Measurements from ENCODE around the gene SAT1.

SAT1 gene

DNA sequence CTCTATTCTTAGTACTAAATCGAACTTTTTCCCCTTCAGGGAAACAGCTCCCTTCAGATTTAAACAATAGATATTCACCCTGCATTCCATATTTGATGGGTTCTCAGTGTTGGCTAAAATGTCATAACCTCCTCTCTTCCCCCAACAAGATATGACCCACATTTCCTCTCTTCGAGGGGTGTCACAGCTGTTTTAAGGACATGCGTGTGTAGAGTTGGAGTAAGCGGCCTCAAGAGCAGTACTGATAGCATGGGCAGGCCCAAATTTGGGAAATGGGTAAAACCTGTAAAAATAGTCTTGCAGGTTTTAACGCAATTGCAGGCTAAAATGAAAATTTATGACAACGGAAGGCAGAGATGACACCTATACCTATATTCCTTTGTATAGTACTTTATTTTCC is 28.7 kb downstream of the SAT1 start:
- H3K9me3 ChIP-seq (replicated peaks; ENCODE audit: insufficient read depth, low read length): no peaks in the 10 kb centered on the region
- TF ChIP-seq EZH2phosphoT487 (IDR thresholded peaks at IDR 0.05; ENCODE audit: low read length) (no peak), EZH2 (optimal IDR thresholded peaks at IDR 0.05; ENCODE audit: low read depth, low read length) (no peak)
- TF ChIP-seq, protein P1, sequence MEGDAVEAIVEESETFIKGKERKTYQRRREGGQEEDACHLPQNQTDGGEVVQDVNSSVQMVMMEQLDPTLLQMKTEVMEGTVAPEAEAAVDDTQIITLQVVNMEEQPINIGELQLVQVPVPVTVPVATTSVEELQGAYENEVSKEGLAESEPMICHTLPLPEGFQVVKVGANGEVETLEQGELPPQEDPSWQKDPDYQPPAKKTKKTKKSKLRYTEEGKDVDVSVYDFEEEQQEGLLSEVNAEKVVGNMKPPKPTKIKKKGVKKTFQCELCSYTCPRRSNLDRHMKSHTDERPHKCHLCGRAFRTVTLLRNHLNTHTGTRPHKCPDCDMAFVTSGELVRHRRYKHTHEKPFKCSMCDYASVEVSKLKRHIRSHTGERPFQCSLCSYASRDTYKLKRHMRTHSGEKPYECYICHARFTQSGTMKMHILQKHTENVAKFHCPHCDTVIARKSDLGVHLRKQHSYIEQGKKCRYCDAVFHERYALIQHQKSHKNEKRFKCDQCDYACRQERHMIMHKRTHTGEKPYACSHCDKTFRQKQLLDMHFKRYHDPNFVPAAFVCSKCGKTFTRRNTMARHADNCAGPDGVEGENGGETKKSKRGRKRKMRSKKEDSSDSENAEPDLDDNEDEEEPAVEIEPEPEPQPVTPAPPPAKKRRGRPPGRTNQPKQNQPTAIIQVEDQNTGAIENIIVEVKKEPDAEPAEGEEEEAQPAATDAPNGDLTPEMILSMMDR (IDR thresholded peaks at IDR 0.05; ENCODE audit: low read length): no peak
- H3K9me2 ChIP-seq (replicated peaks; ENCODE audit: insufficient read depth, low read length): no peaks in the 10 kb centered on the region
- H3K4me2 ChIP-seq (ENCODE audit: low read depth, low read length): no peak overlapping the region
- no peaks in the 10 kb centered on the region for H3K79me2 ChIP-seq (ENCODE audit: low read length)
- no peak overlapping the region for H2AFZ ChIP-seq (ENCODE audit: low read length)
- H3K27me3 ChIP-seq (replicated peaks; ENCODE audit: insufficient read depth, low read length): no peaks in the 10 kb centered on the region
- no peaks in the 10 kb centered on the region for H3K4me1 ChIP-seq (ENCODE audit: low read length)
- H3K36me3 ChIP-seq (replicated peaks; ENCODE audit: insufficient read depth, low read length): no peaks in the 10 kb centered on the region
- no peak overlapping the region for H3K27ac ChIP-seq (ENCODE audit: low read length)
- H3K9ac ChIP-seq (ENCODE audit: low read length): no peak overlapping the region
- no peaks in the 10 kb centered on the region for H3F3A ChIP-seq (ENCODE audit: insufficient read depth, low read length)
- no peaks in the 10 kb centered on the region for H4K20me1 ChIP-seq (ENCODE audit: insufficient read depth, low read length)
- DNase-seq: no peak
- no peak overlapping the region for H3K4me3 ChIP-seq (ENCODE audit: low read length)

DNA sequence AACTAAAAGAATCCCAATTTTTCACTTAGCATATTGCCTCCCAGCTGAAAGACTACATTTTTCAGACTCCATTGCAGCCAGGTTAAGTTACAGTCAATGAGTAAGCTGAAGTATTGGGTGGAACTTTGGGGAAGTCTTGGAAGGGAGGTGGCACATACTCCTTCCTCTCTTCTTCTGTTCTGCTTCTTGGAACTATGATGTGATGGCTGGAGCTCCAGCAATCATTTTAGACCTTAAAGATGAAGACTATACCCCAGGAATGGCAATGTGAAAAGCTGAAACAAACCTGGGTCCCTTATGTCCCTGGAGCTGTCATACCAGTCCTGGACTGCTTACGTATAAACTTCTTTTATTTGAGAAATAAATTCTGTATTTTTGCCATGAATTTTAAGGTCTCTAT is 30.8 kb downstream of the SAT1 start:
- no peak for DNase-seq
- TF ChIP-seq, protein P1 (IDR thresholded peaks at IDR 0.05; ENCODE audit: low read length): no peak
- no peak for TF ChIP-seq EZH2phosphoT487 (IDR thresholded peaks at IDR 0.05; ENCODE audit: low read length)
- no peak for TF ChIP-seq EZH2 (optimal IDR thresholded peaks at IDR 0.05; ENCODE audit: low read depth, low read length)
- H3K79me2 ChIP-seq (ENCODE audit: low read length): no peaks in the 10 kb centered on the region

DNA sequence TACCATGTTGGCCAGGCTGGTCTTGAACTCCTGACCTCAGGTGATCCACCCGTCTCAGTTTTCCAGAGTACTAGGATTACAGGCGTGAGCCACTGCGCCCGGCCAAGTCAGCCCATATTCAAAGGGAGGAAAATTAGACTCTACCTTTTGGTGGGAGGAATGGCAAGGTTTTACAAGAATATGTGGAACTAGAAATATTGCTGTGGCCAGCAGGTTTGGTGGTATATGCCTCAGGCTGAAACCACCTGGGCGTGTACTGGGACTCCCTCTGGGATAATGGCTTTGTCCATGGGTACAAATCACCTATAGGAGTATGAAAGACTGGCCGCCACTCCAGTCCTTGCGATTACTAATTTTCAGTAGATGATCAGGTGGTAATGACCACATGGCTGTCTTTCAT is 32.4 kb downstream of the SAT1 start:
- no peaks in the 10 kb centered on the region for H3K79me2 ChIP-seq (ENCODE audit: low read length)
- no peak overlapping the region for H2AFZ ChIP-seq (ENCODE audit: low read length)
- no peaks in the 10 kb centered on the region for H3K9me3 ChIP-seq (replicated peaks; ENCODE audit: insufficient read depth, low read length)
- H3K4me2 ChIP-seq (ENCODE audit: low read depth, low read length): no peak overlapping the region
- H3K4me3 ChIP-seq (ENCODE audit: low read length): no peak overlapping the region
- TF ChIP-seq, protein P1 (IDR thresholded peaks at IDR 0.05; ENCODE audit: low read length): no peak
- TF ChIP-seq EZH2 (optimal IDR thresholded peaks at IDR 0.05; ENCODE audit: low read depth, low read length): no peak
- H3K36me3 ChIP-seq (replicated peaks; ENCODE audit: insufficient read depth, low read length): no peaks in the 10 kb centered on the region
- no peaks in the 10 kb centered on the region for H3K9me2 ChIP-seq (replicated peaks; ENCODE audit: insufficient read depth, low read length)
- H3K27ac ChIP-seq (ENCODE audit: low read length): no peak overlapping the region
- no peaks in the 10 kb centered on the region for H4K20me1 ChIP-seq (ENCODE audit: insufficient read depth, low read length)
- no peak for DNase-seq
- no peak overlapping the region for H3K9ac ChIP-seq (ENCODE audit: low read length)
- H3K4me1 ChIP-seq (ENCODE audit: low read length): 0 out of 2 replicates have a peak, but pooled peaks cover 3% of the 10 kb centered on the region
- no peaks in the 10 kb centered on the region for H3F3A ChIP-seq (ENCODE audit: insufficient read depth, low read length)
- no peaks in the 10 kb centered on the region for H3K27me3 ChIP-seq (replicated peaks; ENCODE audit: insufficient read depth, low read length)

More for the DNA sequence above, 30.8 kb downstream of the SAT1 start:
- no peaks in the 10 kb centered on the region for H3K9me3 ChIP-seq (replicated peaks; ENCODE audit: insufficient read depth, low read length)
- no peaks in the 10 kb centered on the region for H3F3A ChIP-seq (ENCODE audit: insufficient read depth, low read length)
- no peak overlapping the region for H3K4me3 ChIP-seq (ENCODE audit: low read length)
- no peaks in the 10 kb centered on the region for H3K4me1 ChIP-seq (ENCODE audit: low read length)
- no peaks in the 10 kb centered on the region for H3K9me2 ChIP-seq (replicated peaks; ENCODE audit: insufficient read depth, low read length)
- H3K9ac ChIP-seq (ENCODE audit: low read length): no peak overlapping the region
- no peaks in the 10 kb centered on the region for H3K36me3 ChIP-seq (replicated peaks; ENCODE audit: insufficient read depth, low read length)
- no peak overlapping the region for H3K27ac ChIP-seq (ENCODE audit: low read length)
- no peak overlapping the region for H3K4me2 ChIP-seq (ENCODE audit: low read depth, low read length)
- H4K20me1 ChIP-seq (ENCODE audit: insufficient read depth, low read length): no peaks in the 10 kb centered on the region
- H3K27me3 ChIP-seq (replicated peaks; ENCODE audit: insufficient read depth, low read length): no peaks in the 10 kb centered on the region
- no peak overlapping the region for H2AFZ ChIP-seq (ENCODE audit: low read length)

Data from MM.1S (cell line).